Measurements from ENCODE around the gene RUVBL1. TPM values are rescaled to one million over a fixed set of nuclear protein-coding genes. Genes with fewer than 3 reads are reported as not detected.

The RUVBL1 gene
- total RNA-seq (2014; rRNA removed; shearing (Covaris generic)), result 160 and 166 TPM in 2 replicates

GRCh38 chr3:128123538-128124368, at the start of gene RUVBL1:
Gene RUVBL1 (minus strand): TSS chr3:128123812. CDS start chr3:128123724, 88 bp downstream.

GRCh38 chr3:128153156-128154041, 29.8 kb upstream of the RUVBL1 start, which contains the start of gene EEFSEC:
Gene EEFSEC (plus strand): TSS chr3:128153481. CDS start chr3:128153508, 27 bp downstream.

GRCh38 chr3:128051837-128052594, 71.6 kb downstream of the RUVBL1 start, which contains the start of gene SEC61A1:
Gene SEC61A1 (plus strand): TSS chr3:128052437. CDS start chr3:128052553, 116 bp downstream.

Small RNA genes lying within 50 kb of the gene (small RNA-seq; reads per million reads assigned to genes)
- gene RNU2-37P, result 1.5 reads per million, percentile 68 among the genes with 10 or more reads in this experiment
- not detected for gene RNU6-823P

Other genes starting within 250 kb of the RUVBL1 start
- not detected in 2 replicates for gene KBTBD12, start 208.6 kb downstream of the RUVBL1 start, total RNA-seq (2014; rRNA removed; shearing (Covaris generic))
- 145 and 150 TPM in 2 replicates for gene SEC61A1, start 71.4 kb downstream of the RUVBL1 start, total RNA-seq (2014; rRNA removed; shearing (Covaris generic))
- 6.9 and 10.0 TPM in 2 replicates for gene EEFSEC, start 29.7 kb upstream of the RUVBL1 start, total RNA-seq (2014; rRNA removed; shearing (Covaris generic))

All from A375 (cell line).